ENCODE data around the gene ARAP3. TPM values are rescaled to one million over a fixed set of nuclear protein-coding genes. Genes with fewer than 3 reads are reported as not detected.

Gene ARAP3
- total and polyA plus RNA-seq, 9 of the 15 experiments (the other 6 are each of a cell fraction or from before 2014, with no cell fraction given): 0.83 to 25.7 (median 6.4) TPM

- intact Hi-C loops (cut with micrococcal nuclease): no loop called here
- ChIA-PET POLR2A (interaction anchor here (0.6 to 1.2 kb wide), 2 partner anchors 33 to 82 kb away, joined by 3 read pairs; no protein-coding TSS in a partner anchor), CTCF (ENCODE audit: low intra/inter-chr PET ratio) (no interaction called here)
- Histone ChIP-seq H2AFZ (ENCODE audit: low read depth, low read length) (no peak overlapping the region), H3K27ac (ENCODE audit: extremely low read depth, low read depth, low read length) (no peak overlapping the region), H3K4me3 (no peak overlapping the region), H3K9ac (ENCODE audit: insufficient read depth in 1 of 2, low read depth in 2 of 2, low read length in 2 of 2) (no peak overlapping the region), H3K27me3 (ENCODE audit: control insufficient read depth in 2 of 2, insufficient read depth in 2 of 2, low read length in 2 of 2) (peaks cover 2 to 12% of the 10 kb centered on the region in 2 experiments; a peak in 2 of 5 replicates), H3K79me2 (ENCODE audit: control insufficient read depth, insufficient read depth, low read length) (no peaks in the 10 kb centered on the region), H3K4me1 (replicated peaks in 1 of 2; ENCODE audit: control insufficient read depth in 2 of 2, insufficient read depth in 2 of 2, low read length in 2 of 2) (no peaks in the 10 kb centered on the region; a peak in 1 of 5 replicates), H3K9me1 (ENCODE audit: control insufficient read depth, insufficient read depth, low read length) (no peaks in the 10 kb centered on the region), H3K4me2 (ENCODE audit: insufficient read depth, low read length) (no peak overlapping the region), H3K9me3 (replicated peaks; ENCODE audit: control insufficient read depth, insufficient read depth, low read depth, low read length) (no peaks in the 10 kb centered on the region; the same call in 1 of the 2 replicates), H3K36me3 (ENCODE audit: control insufficient read depth, insufficient read depth, low read length) (no peaks in the 10 kb centered on the region), H4K20me1 (replicated peaks; ENCODE audit: control insufficient read depth, insufficient read depth, low read length) (no peaks in the 10 kb centered on the region; the same call in 1 of the 2 replicates)
- BruUV-seq (replicated peaks): no TSS peak
- ATAC-seq (no peak), FAIRE-seq (no peak), DNase-seq (ENCODE audit: extremely low read depth in 1 of 4, low spot score in 3 of 4) (no peak)
- in situ Hi-C loops (cut with MboI): no loop called here
- TF ChIP-seq HMGXB4 (CRISPR knock-in tag; IDR thresholded peaks at IDR 0.05) (no peak), ZBTB8A (IDR thresholded peaks at IDR 0.05; ENCODE audit: partially characterized antibody) (no peak), ZHX1 (conservative IDR thresholded peaks at IDR 0.05; ENCODE audit: low read length) (no peak), SIX5 (IDR thresholded peaks at IDR 0.05; ENCODE audit: borderline replicate concordance in 1 of 2, insufficient read depth in 1 of 2, low read depth in 1 of 2, low read length in 2 of 2) (no peak), CXXC5 (CRISPR knock-in tag; IDR thresholded peaks at IDR 0.05) (no peak), USF1 (CRISPR knock-in tag; IDR thresholded peaks at IDR 0.05) (no peak), SPI1 (IDR thresholded peaks at IDR 0.05; ENCODE audit: borderline replicate concordance, low read depth, low read length) (no peak), GATAD2A (IDR thresholded peaks at IDR 0.05) (no peak), GMEB1 (CRISPR knock-in tag; IDR thresholded peaks at IDR 0.05) (no peak)
Measured at GRCh38 chr5:141722266-141722665, 40.2 kb upstream of the ARAP3 start.

Data from K562 (cell line).